Esophagus squamous epithelium (tissue), 4 donors: ENCODE data around the gene ZFAND3.

Experiments used
- CTCF ChIP-seq, 6 experiments: fragments of 450-650 bp in 4 of 6; fragments of 200-600 bp in 2 of 6; sonication (generic) in 2 of 6; IDR thresholded peaks; one replicate each; pipeline ENCODE4 v1.5.1; 2016 to 2019; ENCODE audit warnings: antibody characterized with exemption in 6 of 6, mild to moderate bottlenecking in 4 of 6, moderate library complexity in 4 of 6
- POLR2A ChIP-seq, 4 donors: fragments of 450-650 bp; IDR thresholded peaks; one replicate each; pipeline ENCODE4 v1.6.1; 2017; ENCODE audit warnings: antibody characterized with exemption in 4 of 4, mild to moderate bottlenecking in 4 of 4, moderate library complexity in 3 of 4

GRCh38 chr6:37779902-37780628, 39.5 kb upstream of the ZFAND3 start:
- TF ChIP-seq CTCF (IDR thresholded peaks at IDR 0.05), result no peak
- TF ChIP-seq POLR2A (IDR thresholded peaks at IDR 0.05), result no peak
